ENCODE results near the gene NOMO2.
"Not testable (repeated sequence)": the region's sequence is repeated elsewhere in the genome, so short reads cannot be mapped to it uniquely, and the experiment has no call there.

GRCh38 chr16:18518536-18519283, 43.2 kb downstream of the NOMO2 start:
- not testable (repeated sequence) for TF ChIP-seq CTCF (IDR thresholded peaks at IDR 0.05; ENCODE audit: borderline replicate concordance, extremely low read depth, low read length, poor library complexity, severe bottlenecking); EZH2 (IDR thresholded peaks at IDR 0.05; ENCODE audit: borderline replicate concordance, low read depth, low read length, severe bottlenecking)

All from DND-41 (cell line).